ENCODE measurements around the gene AGER.
"Not testable (repeated sequence)": the region's sequence is repeated elsewhere in the genome, so short reads cannot be mapped to it uniquely, and the experiment has no call there.

The AGER gene

GRCh38 chr6:32214126-32214525 is 30.1 kb upstream of the AGER start:
- Histone ChIP-seq H3K9ac (ENCODE audit: low read length) (no peak overlapping the region), H3K27ac (ENCODE audit: low read depth, low read length) (no peak overlapping the region), H3K36me3 (ENCODE audit: control insufficient read depth, insufficient read depth, low read length) (no peaks in the 10 kb centered on the region), H3K27me3 (ENCODE audit: control insufficient read depth, insufficient read depth, low read length) (peaks cover 5% of the 10 kb centered on the region; the same call in 1 of the 2 replicates), H3K9me3 (ENCODE audit: control insufficient read depth, insufficient read depth, low read depth, low read length) (no peaks in the 10 kb centered on the region), H3K4me1 (ENCODE audit: control insufficient read depth, insufficient read depth, low read length) (no peaks in the 10 kb centered on the region), H3K4me3 (ENCODE audit: low read depth, low read length) (no peak overlapping the region)

- no peak overlapping the region for H3K27ac ChIP-seq (ENCODE audit: low read depth, low read length)
- H3K9me3 ChIP-seq (ENCODE audit: control insufficient read depth, insufficient read depth, low read depth, low read length), result no peaks in the 10 kb centered on the region
- no peaks in the 10 kb centered on the region for H3K36me3 ChIP-seq (ENCODE audit: control insufficient read depth, insufficient read depth, low read length)
- H3K27me3 ChIP-seq (ENCODE audit: control insufficient read depth, insufficient read depth, low read length), result peaks cover 2% of the 10 kb centered on the region; the same call in 1 of the 2 replicates
- H3K4me1 ChIP-seq (ENCODE audit: control insufficient read depth, insufficient read depth, low read length), result no peaks in the 10 kb centered on the region
- H3K4me3 ChIP-seq (ENCODE audit: low read depth, low read length), result no peak overlapping the region
- no peak overlapping the region for H3K9ac ChIP-seq (ENCODE audit: low read length)
Observed at GRCh38 chr6:32213649-32214048, 29.6 kb upstream of the AGER start.

GRCh38 chr6:32212076-32212760 is 28.2 kb upstream of the AGER start:
- Histone ChIP-seq H3K36me3 (ENCODE audit: control insufficient read depth, insufficient read depth, low read length) (no peaks in the 10 kb centered on the region), H3K4me1 (ENCODE audit: control insufficient read depth, insufficient read depth, low read length) (no peaks in the 10 kb centered on the region), H3K4me3 (ENCODE audit: low read depth, low read length) (no peak overlapping the region), H3K9ac (ENCODE audit: low read length) (no peak overlapping the region), H3K27me3 (ENCODE audit: control insufficient read depth, insufficient read depth, low read length) (no peaks in the 10 kb centered on the region; the same call in 1 of the 2 replicates), H3K27ac (ENCODE audit: low read depth, low read length) (no peak overlapping the region), H3K9me3 (ENCODE audit: control insufficient read depth, insufficient read depth, low read depth, low read length) (no peaks in the 10 kb centered on the region)

GRCh38 chr6:32211432-32211831 is 27.4 kb upstream of the AGER start:
- H3K27me3 ChIP-seq (ENCODE audit: control insufficient read depth, insufficient read depth, low read length); H3K36me3 ChIP-seq (ENCODE audit: control insufficient read depth, insufficient read depth, low read length); H3K4me3 ChIP-seq (ENCODE audit: low read depth, low read length); H3K9me3 ChIP-seq (ENCODE audit: control insufficient read depth, insufficient read depth, low read depth, low read length); H3K27ac ChIP-seq (ENCODE audit: low read depth, low read length); H3K4me1 ChIP-seq (ENCODE audit: control insufficient read depth, insufficient read depth, low read length); H3K9ac ChIP-seq (ENCODE audit: low read length): not testable (repeated sequence)

GRCh38 chr6:32210191-32210601 is 26.1 kb upstream of the AGER start:
- Histone ChIP-seq H3K9ac (ENCODE audit: low read length) (no peak overlapping the region), H3K9me3 (ENCODE audit: control insufficient read depth, insufficient read depth, low read depth, low read length) (no peaks in the 10 kb centered on the region), H3K36me3 (ENCODE audit: control insufficient read depth, insufficient read depth, low read length) (no peaks in the 10 kb centered on the region), H3K4me3 (ENCODE audit: low read depth, low read length) (no peak overlapping the region), H3K27me3 (ENCODE audit: control insufficient read depth, insufficient read depth, low read length) (no peaks in the 10 kb centered on the region; the same call in 1 of the 2 replicates), H3K4me1 (ENCODE audit: control insufficient read depth, insufficient read depth, low read length) (no peaks in the 10 kb centered on the region), H3K27ac (ENCODE audit: low read depth, low read length) (no peak overlapping the region)

GRCh38 chr6:32208996-32209395 is 24.9 kb upstream of the AGER start:
- Histone ChIP-seq H3K36me3 (ENCODE audit: control insufficient read depth, insufficient read depth, low read length) (no peaks in the 10 kb centered on the region), H3K27me3 (ENCODE audit: control insufficient read depth, insufficient read depth, low read length) (no peaks in the 10 kb centered on the region; the same call in 1 of the 2 replicates), H3K4me1 (ENCODE audit: control insufficient read depth, insufficient read depth, low read length) (no peaks in the 10 kb centered on the region), H3K4me3 (ENCODE audit: low read depth, low read length) (no peak overlapping the region), H3K9me3 (ENCODE audit: control insufficient read depth, insufficient read depth, low read depth, low read length) (no peaks in the 10 kb centered on the region), H3K9ac (ENCODE audit: low read length) (no peak overlapping the region), H3K27ac (ENCODE audit: low read depth, low read length) (no peak overlapping the region)

- Histone ChIP-seq H3K27me3 (ENCODE audit: control insufficient read depth, insufficient read depth, low read length) (no peaks in the 10 kb centered on the region; the same call in 1 of the 2 replicates), H3K4me3 (ENCODE audit: low read depth, low read length) (no peak overlapping the region), H3K27ac (ENCODE audit: low read depth, low read length) (no peak overlapping the region), H3K4me1 (ENCODE audit: control insufficient read depth, insufficient read depth, low read length) (no peaks in the 10 kb centered on the region), H3K9me3 (ENCODE audit: control insufficient read depth, insufficient read depth, low read depth, low read length) (no peaks in the 10 kb centered on the region), H3K9ac (ENCODE audit: low read length) (no peak overlapping the region), H3K36me3 (ENCODE audit: control insufficient read depth, insufficient read depth, low read length) (no peaks in the 10 kb centered on the region)
Observed at GRCh38 chr6:32204268-32204715, 20.2 kb upstream of the AGER start.

- H3K27ac ChIP-seq (ENCODE audit: low read depth, low read length), result no peak overlapping the region
- no peak overlapping the region for H3K9ac ChIP-seq (ENCODE audit: low read length)
- no peaks in the 10 kb centered on the region for H3K36me3 ChIP-seq (ENCODE audit: control insufficient read depth, insufficient read depth, low read length)
- no peak overlapping the region for H3K4me3 ChIP-seq (ENCODE audit: low read depth, low read length)
- H3K4me1 ChIP-seq (ENCODE audit: control insufficient read depth, insufficient read depth, low read length), result no peaks in the 10 kb centered on the region
- no peaks in the 10 kb centered on the region; the same call in 1 of the 2 replicates for H3K27me3 ChIP-seq (ENCODE audit: control insufficient read depth, insufficient read depth, low read length)
- H3K9me3 ChIP-seq (ENCODE audit: control insufficient read depth, insufficient read depth, low read depth, low read length), result no peaks in the 10 kb centered on the region
Observed at GRCh38 chr6:32203426-32204267, 19.6 kb upstream of the AGER start.

- no peaks in the 10 kb centered on the region for H3K36me3 ChIP-seq (ENCODE audit: control insufficient read depth, insufficient read depth, low read length)
- no peaks in the 10 kb centered on the region for H3K9me3 ChIP-seq (ENCODE audit: control insufficient read depth, insufficient read depth, low read depth, low read length)
- H3K27ac ChIP-seq (ENCODE audit: low read depth, low read length), result no peak overlapping the region
- no peaks in the 10 kb centered on the region; the same call in 1 of the 2 replicates for H3K27me3 ChIP-seq (ENCODE audit: control insufficient read depth, insufficient read depth, low read length)
- H3K9ac ChIP-seq (ENCODE audit: low read length), result no peak overlapping the region
- H3K4me3 ChIP-seq (ENCODE audit: low read depth, low read length), result no peak overlapping the region
- peaks cover 4% of the 10 kb centered on the region for H3K4me1 ChIP-seq (ENCODE audit: control insufficient read depth, insufficient read depth, low read length)
Observed at GRCh38 chr6:32202186-32202585, 18.1 kb upstream of the AGER start.

- no peaks in the 10 kb centered on the region; the same call in 1 of the 2 replicates for H3K27me3 ChIP-seq (ENCODE audit: control insufficient read depth, insufficient read depth, low read length)
- H3K4me3 ChIP-seq (ENCODE audit: low read depth, low read length), result no peak overlapping the region
- no peaks in the 10 kb centered on the region for H3K9me3 ChIP-seq (ENCODE audit: control insufficient read depth, insufficient read depth, low read depth, low read length)
- no peaks in the 10 kb centered on the region for H3K36me3 ChIP-seq (ENCODE audit: control insufficient read depth, insufficient read depth, low read length)
- H3K9ac ChIP-seq (ENCODE audit: low read length), result no peak overlapping the region
- peaks cover 11% of the 10 kb centered on the region for H3K4me1 ChIP-seq (ENCODE audit: control insufficient read depth, insufficient read depth, low read length)
- no peak overlapping the region for H3K27ac ChIP-seq (ENCODE audit: low read depth, low read length)
Observed at GRCh38 chr6:32200711-32201475, 16.8 kb upstream of the AGER start.

Data from HUES6 (cell line).